Thoracic aorta (tissue), 2 donors: ENCODE results near the gene MYO1F. TPM values are rescaled to one million over a fixed set of nuclear protein-coding genes. Genes with fewer than 3 reads are reported as not detected.

Source experiments
- ATAC-seq: fragments of 150-250 bp; one replicate; pipeline ENCODE4 v1.8.0; 2017; ENCODE audit warnings: low read depth; ENCODE audit not compliant: insufficient number of reproducible peaks, low FRiP score
- DNase-seq: peaks from one replicate; pipeline ENCODE4 v3.0.0-alpha.2; 2020; ENCODE audit warnings: low spot score
- H3K27ac ChIP-seq, 2 donors: fragments of 200-600 bp; sonication (generic); 1 replicate in 1 of 2; 2 replicates in 1 of 2; pipeline ENCODE4 v1.5.1; 2016; ENCODE audit warnings: mild to moderate bottlenecking in 2 of 2, moderate library complexity in 2 of 2
- H3K27me3 ChIP-seq: fragments of 200-600 bp; sonication (generic); replicated peaks from 2 replicates; pipeline ENCODE4 v1.6.0; 2016; ENCODE audit warnings: mild to moderate bottlenecking; ENCODE audit not compliant: insufficient read depth
- H3K36me3 ChIP-seq: fragments of 200-600 bp; sonication (generic); one replicate; pipeline ENCODE4 v1.5.1; 2016
- H3K4me1 ChIP-seq, 2 donors: fragments of 200-600 bp; sonication (generic); 1 replicate in 1 of 2; 2 replicates in 1 of 2; pipeline versions ENCODE4 v1.5.1 to v1.6.0; 2016; ENCODE audit warnings: low read depth in 2 of 2, mild to moderate bottlenecking in 1 of 2; ENCODE audit not compliant: control insufficient read depth in 1 of 2
- H3K4me3 ChIP-seq: fragments of 200-600 bp; sonication (generic); 2 replicates; pipeline ENCODE4 v1.5.1; 2016; ENCODE audit warnings: mild to moderate bottlenecking
- H3K9me3 ChIP-seq: fragments of 200-600 bp; sonication (generic); 2 replicates; pipeline ENCODE4 v1.5.1; 2016
- CTCF ChIP-seq: fragments of 200-600 bp; sonication (generic); IDR thresholded peaks from one replicate; pipeline ENCODE4 v1.5.1; 2019; ENCODE audit warnings: antibody characterized with exemption
- total RNA-seq, 2 donors: library from RNA; depleted of rRNA; stranded (reverse); fragments of >200 nt; gene quantifications; one replicate each; pipeline versions ENCODE4 v1.1.0 to v1.2.3, GENCODE V29; 2016

The MYO1F gene
- total RNA-seq, 2 donors from 2014 or later, result 29.6 to 33.9 TPM

GRCh38 chr19:8528500-8528899 lies 48.7 kb downstream of the MYO1F start:
- no peak for ATAC-seq
- Histone ChIP-seq H3K27ac (no peak overlapping the region), H3K4me3 (no peak overlapping the region), H3K9me3 (no peaks in the 10 kb centered on the region), H3K4me1 (peaks cover 0 to 7% of the 10 kb centered on the region in 2 donors), H3K27me3 (no peaks in the 10 kb centered on the region), H3K36me3 (no peaks in the 10 kb centered on the region)
- no peak for DNase-seq
- TF ChIP-seq CTCF, result no peak

- Histone ChIP-seq H3K27me3 (no peaks in the 10 kb centered on the region), H3K9me3 (no peaks in the 10 kb centered on the region), H3K4me3 (peak overlapping the region; percentile 84), H3K27ac (peak overlapping the region; percentile 80 to 84), H3K4me1 (peaks cover 0 to 7% of the 10 kb centered on the region in 2 donors), H3K36me3 (no peaks in the 10 kb centered on the region)
- ATAC-seq (peak; percentile 56), DNase-seq (peak; percentile 77)
- TF ChIP-seq CTCF, result no peak
Observed at GRCh38 chr19:8526345-8527091, 50.7 kb downstream of the MYO1F start.

GRCh38 chr19:8525401-8525684 lies 51.9 kb downstream of the MYO1F start:
- H3K4me3 ChIP-seq, result peak overlapping the region; percentile 84
- ATAC-seq, result no peak
- H3K4me1 ChIP-seq, result peaks cover 0 to 7% of the 10 kb centered on the region in 2 donors
- H3K27me3 ChIP-seq, result no peaks in the 10 kb centered on the region
- no peak for DNase-seq
- peak overlapping the region; percentile 54 to 80 for H3K27ac ChIP-seq
- H3K9me3 ChIP-seq, result no peaks in the 10 kb centered on the region
- no peaks in the 10 kb centered on the region for H3K36me3 ChIP-seq
- no peak for TF ChIP-seq CTCF

- DNase-seq (no peak), ATAC-seq (no peak)
- Histone ChIP-seq H3K4me3 (no peak overlapping the region), H3K9me3 (no peaks in the 10 kb centered on the region), H3K27me3 (no peaks in the 10 kb centered on the region), H3K4me1 (peaks cover 3 to 4% of the 10 kb centered on the region in 2 donors), H3K27ac (no peak overlapping the region), H3K36me3 (no peaks in the 10 kb centered on the region)
- TF ChIP-seq CTCF, result no peak
Observed at GRCh38 chr19:8519388-8519787, 57.9 kb downstream of the MYO1F start.

- ATAC-seq, result no peak
- no peak overlapping the region for H3K4me3 ChIP-seq
- TF ChIP-seq CTCF, result no peak
- H3K9me3 ChIP-seq, result no peaks in the 10 kb centered on the region
- peaks cover 5% of the 10 kb centered on the region in 2 donors for H3K4me1 ChIP-seq
- no peak overlapping the region for H3K27ac ChIP-seq
- DNase-seq, result no peak
- no peaks in the 10 kb centered on the region for H3K27me3 ChIP-seq
- H3K36me3 ChIP-seq, result no peaks in the 10 kb centered on the region
Observed at GRCh38 chr19:8518536-8518935, 58.7 kb downstream of the MYO1F start.
